NCI-H2081 (cell line): ENCODE measurements around the gene CNOT10.
"Not testable (repeated sequence)": the region's sequence is repeated elsewhere in the genome, so short reads cannot be mapped to it uniquely, and the experiment has no call there.

Experiments used
- DNase-seq, 2 experiments: peaks; one replicate each; lab custom pipeline; 2025; lab: John Stamatoyannopoulos, UW

The CNOT10 gene

DNA sequence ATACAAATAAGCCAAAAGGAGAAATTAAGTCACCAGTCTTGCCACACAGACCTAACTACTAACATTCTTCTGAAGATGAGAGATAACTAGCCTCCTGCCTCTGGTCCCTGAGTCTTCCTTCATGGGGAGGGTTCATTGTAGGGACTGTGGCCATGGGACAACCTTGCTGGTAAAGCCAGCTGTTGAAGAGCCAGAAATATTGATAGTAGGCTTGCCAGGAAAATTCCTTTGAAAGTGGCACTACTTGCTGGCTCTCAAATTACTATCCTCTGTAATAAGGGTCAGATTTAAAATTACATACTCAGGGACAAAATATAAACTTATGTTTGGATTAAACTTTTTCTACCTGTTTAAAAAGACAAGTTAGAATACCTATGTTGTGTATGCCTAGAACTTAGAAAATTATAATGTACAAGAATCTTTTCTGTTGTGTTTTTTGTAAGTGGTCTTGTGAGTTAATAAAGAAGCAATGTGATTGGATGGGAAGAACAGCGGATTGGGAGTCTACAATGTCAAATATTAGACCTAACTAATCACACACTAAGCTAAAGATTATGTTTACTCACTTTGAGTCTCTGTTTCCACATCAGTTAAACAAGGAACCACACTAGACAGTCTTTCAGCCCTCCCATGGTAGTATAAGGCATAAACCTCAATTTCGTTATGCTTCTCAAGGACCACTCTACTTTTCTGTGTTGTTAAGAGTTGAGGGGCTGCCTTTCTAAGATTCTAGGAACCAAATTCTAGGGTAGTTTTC is 72.8 kb downstream of the CNOT10 start:
- no peak for DNase-seq

DNA sequence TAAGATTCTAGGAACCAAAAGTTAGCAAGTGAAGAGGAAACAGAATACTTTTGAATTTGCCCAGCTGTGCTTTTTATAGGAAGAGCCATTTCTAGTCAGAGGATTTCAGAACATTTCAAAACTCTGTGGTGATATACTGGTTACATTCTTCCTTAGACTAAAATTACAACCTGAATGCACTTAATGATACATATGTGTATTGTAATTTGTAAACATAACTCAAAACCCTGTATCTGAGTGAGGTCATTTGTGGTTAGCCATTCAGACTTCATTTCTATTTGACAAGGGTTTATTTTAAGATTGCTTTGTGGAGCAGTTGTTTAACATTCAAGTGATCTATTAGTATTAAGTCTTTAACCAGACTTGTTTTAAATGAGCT is 73.4 kb downstream of the CNOT10 start:
- no peak for DNase-seq

DNA sequence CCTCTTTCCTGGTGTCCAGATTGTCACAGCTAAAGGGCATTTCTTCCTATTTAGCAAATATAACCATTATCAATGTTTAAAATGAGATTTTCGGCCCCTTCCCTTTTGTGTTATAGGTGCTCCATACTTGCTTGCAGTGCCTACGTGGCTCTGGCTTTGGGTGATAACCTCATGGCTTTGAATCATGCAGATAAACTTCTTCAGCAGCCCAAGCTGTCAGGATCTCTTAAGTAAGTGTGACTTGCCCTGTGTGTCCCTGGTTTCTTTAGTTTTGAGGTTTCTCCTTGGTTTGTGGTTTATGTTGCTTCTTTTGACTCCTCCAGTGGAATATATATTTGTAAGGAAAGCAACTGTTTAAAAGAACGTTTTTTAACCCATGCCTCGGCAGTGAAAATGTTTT is 74.4 kb downstream of the CNOT10 start:
- no peak for DNase-seq

DNA sequence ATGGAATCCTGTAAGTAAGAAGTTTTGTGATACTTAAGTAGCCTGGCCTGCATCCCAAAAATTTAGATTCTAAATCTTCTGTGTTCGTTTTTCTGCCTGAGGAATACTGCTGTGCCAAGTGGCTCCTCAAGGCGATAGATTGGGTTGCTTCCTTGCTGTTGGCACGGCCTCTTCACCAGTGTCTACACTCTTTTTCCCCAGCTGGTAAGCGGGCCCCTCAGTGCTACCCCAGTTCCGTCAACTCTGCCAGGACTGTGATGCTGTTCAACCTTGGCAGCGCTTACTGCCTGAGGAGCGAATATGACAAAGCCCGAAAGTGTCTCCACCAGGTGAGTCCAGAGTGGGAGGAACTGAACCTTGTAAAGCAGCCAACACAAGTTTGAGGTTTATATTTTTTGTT is 79.5 kb downstream of the CNOT10 start:
- DNase-seq = no peak

DNA sequence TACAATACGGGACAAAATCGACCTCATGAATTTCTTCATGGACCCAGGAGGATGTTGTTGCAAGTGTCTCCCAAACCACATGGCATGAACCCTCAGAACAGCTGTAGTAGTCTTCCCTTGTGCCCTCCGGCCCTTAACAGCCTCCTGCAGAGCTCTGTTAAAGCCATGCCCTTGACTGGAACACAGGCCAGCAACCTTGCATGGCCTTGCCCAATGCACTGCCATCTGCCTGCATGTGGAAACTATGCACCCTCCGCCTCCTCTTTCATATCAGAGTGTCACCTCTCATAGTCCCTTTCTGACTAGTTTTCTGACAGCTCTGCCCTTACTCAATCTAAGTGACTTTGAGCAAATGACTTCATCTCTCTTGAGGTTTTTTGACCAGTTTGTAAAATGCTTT is 93.4 kb downstream of the CNOT10 start:
- no peak for DNase-seq

DNA sequence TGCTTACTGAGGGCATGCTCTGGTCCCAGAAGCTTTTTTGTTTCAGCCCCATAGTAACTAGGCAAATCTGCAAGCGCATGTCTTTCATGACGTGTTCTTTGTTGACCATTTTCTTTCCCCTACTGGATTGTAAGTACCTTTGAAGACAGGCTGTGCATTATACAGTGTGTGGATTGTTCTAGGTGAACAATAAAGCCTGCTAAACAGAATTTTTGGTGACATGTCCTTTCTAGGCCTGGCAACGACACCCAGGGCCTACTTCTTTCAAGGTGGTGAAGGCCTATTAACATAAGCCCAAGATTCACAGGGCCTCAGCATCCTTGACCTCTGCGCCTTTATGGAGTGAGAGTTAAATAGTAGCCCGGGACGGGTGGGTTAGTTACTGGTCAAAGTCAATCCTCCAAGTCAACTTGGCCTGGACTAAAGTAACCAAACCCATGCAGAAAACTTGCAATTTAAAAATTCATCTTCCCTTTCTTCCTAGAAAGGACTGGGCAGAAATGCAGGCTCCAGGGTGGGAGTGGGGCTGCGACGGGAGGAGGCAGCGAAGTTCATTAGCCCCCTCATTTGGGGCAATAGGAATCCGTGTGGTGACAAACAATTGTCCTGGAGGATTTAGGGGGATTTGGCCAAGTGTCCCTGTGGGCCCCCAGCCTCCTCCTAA is 95.2 kb downstream of the CNOT10 start:
- no peak for DNase-seq

DNA sequence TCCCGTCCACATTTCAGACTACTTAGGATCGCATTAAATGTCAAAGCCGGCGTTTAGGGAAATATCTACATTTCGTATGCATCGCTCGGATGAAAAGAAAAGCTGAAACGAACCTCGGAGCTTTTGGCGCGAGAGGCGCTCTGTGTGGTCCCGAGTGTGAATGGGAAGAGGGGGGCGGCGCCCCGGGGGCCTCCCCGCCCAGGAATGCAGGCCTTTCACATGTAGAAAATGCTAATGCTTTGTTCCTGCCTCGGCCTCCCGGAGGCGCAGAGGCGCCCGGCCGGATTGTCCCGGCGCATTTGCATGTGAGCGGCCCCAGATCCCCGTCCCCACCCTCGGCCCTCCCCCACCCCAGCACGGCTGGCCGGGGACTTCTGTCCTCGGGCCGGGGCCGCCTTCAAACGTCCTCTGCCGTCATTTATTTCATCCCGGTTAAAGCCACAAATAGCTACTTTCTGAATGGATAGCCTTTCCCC is 95.8 kb downstream of the CNOT10 start:
- DNase-seq = peak; percentile 6 to 25

DNA sequence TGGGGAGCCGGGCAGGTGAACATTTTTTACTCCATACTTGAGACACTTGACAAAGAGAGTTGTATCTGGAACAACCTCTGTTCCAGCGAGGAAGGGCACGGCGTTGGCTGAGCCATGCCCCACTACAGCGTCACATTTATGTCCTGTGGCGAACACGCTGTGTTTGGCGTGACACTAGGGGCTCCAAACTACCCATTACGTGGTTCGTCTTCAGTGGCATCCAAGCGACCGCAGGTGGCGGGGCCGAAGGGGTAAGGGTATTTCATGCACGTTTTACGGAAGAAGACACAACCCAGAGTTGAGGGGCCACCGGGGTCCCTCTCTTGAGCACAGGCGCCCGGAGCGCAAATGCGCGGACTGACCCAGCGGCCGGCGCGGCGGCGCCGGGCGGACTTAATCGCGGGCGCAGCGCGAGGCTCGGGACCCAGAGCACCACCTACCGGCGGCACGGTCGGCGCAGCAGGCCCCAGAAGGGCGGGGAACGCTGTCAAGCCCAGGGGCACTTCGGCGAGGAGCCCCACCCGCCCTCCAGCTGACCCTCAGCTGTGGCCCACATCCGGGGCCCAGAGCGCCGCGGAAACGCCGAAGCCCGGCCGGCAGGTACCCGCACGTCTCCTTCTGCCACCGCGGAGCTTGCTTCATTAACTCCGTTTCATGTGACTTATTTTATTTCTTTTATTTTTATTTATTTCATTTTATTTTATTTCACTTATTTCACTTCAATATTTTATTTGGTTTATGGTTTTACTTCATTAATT is 96.4 kb downstream of the CNOT10 start:
- peak; percentile 72 to 86 for DNase-seq

DNA sequence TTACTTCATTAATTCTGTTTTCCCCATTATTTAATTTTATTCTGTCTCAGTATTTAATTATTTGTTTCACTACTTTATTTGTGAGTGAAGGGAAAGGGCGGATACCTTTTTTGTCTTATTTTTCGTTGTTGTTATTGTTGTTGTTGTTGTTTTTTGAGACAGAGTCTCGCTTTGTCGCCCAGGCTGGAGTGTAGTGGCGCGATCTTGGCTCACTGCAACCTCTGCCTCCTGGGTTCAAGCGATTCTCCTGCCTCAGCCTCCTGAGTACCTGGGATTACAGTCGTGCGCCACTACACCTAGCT is 96.9 kb downstream of the CNOT10 start:
- not testable (repeated sequence) for DNase-seq

DNA sequence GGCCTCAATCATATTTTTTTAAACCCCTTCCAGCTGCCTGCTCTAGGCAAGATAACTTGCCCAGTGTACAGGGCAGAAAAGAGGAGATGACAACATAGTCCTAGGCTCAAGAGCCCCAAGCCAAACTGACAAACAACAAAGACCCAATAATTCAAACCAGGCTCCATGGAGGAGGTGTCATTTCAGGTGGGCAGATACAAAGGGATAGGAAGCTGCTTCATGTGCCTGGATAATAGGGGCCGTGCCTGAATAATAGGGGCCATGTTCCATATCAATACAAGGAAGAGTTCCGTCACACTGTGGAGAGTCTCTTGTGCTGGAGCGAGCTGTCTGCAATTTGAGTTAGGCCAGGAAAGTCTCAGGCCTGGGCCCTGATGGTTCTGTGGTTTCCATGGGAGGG is 97.4 kb downstream of the CNOT10 start:
- DNase-seq = no peak

DNA sequence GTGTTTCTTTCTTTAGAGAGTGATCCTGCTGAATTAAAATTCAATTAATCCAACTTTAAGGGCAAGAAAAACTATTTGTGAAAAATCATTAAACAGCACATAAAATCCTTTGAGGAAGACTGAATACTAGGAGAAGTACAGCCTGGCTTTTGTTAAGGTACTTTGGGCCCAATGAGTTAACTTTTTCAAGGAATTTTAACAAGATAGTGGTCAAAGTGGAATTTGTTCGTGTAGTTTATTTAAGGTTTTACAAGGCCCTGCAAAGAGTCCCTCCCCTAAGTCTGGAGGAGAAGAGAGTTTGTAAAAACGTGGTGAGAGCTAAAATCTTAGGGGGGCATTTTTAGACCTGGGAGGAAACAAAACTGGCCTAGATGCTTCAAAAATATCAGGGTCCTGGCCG is 106.8 kb downstream of the CNOT10 start:
- DNase-seq = no peak

DNA sequence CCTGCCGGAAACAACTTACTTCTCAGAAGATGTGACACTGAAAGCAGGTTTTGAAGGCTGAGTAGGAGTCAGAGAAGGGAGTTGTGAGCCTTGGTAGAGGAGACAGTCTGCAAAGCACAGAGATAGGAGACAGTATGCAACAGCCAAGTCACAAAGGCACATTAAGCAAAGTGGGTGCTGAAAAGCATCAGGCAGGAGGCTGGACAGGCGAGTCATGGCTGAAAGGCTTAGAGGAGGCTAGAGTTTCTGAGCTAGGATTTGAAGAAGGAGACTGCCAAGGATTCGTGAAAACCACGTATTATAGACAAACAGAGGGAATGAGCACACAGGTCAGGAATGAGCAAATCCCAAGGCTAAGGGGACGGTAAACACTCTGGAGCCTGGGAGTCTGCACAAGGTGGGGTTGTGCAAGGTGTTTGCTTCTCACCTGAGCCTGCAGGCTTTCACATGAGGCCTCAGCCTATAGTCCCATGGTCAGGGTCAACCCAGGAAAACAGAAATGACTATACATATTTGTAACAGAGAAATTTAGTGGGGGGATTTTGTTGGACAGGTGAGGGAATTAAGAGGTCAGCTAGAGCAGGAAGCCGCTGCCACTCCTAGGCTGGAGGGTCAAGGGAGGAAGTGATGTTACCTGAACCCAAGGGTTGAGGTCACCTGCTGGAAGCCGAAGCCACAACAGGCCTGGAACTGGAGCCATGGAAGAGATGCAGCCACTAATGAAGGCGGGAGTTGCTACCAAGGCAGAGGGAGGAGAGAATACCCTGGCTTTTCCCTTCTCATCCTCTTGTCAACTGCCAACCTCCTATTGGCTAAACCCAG is 109.7 kb downstream of the CNOT10 start:
- no peak for DNase-seq

DNA sequence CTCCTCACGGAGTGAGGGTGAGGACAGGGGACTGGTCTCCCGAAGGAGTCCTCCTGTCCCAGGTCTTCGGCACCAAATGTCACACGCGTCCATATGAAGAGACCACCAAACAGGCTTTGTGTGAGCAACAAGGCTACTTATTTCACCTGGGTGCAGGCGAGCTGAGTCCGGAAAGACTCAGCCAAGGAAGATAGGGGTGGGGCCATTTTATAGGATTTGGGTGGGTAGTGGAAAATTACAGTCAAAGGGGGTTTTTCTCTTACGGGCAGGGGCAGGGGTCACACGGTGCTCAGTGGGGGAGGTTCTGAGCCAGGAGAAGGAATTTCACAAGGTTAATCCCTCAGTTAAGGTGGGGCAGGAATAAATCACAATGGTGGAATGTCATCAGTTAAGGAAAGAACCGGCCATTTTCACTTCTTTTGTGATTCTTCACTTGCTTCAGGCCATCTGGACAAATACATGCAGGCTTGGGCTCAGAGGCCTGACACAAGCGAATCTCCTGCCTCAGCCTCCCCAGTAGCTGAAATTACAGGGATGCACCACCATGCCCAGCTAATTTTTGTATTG is 111.5 kb downstream of the CNOT10 start:
- DNase-seq = not testable (repeated sequence)

DNA sequence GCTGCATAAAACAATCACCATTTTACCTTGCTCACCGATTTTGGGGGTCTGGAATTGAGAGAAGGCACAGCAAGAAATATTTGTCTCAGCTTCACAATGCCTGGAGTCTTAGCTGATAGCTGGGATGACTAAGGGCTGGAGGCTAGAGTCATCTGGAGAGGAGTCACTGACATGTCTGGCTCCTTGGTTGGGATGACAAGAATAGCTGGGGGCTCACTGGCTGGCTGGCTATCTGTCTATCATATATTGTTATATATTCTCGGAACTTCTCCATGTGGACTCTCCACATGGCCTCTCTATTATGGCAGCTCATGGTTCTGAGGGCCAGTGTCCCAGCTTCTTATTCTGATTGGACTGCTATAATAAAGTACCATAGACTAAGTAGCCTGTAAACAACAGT is 112.8 kb downstream of the CNOT10 start:
- DNase-seq = no peak

DNA sequence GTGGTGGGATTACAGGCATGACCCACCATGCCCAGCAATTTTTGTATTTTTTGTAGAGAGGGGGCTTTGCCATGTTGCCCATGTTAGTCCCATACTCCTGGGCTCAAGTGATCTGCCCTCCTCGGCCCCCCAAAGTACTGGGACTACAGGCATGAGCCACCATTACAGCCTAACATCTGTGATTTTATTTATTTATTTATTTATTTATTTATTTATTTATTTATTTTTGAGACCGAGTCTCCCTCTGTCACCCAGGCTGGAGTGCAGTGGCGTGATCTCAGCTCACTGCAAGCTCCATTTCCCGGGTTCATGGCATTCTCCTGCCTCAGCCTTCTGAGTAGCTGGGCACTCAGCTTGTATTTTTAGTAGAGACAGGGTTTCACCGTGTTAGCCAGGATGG is 116.5 kb downstream of the CNOT10 start:
- not testable (repeated sequence) for DNase-seq

DNA sequence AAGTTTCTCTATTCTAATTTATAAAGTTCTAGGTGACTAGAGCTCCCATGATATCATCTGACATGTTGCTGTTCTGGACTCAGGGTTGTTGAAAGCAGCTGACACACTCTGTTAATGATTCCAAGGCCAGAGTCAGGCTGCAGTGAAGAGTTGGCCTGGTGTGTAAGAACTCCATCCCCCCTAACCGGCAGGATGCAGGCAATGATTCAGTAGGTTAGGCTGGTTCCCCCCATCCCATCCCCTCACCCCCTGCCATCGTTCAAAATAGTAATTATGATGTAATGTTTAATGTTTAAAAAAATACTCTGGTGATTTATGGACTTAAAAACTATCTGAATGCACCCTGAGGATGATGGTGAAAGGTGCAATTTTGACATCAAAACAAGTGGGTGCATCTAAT is 128.2 kb downstream of the CNOT10 start:
- no peak for DNase-seq

DNA sequence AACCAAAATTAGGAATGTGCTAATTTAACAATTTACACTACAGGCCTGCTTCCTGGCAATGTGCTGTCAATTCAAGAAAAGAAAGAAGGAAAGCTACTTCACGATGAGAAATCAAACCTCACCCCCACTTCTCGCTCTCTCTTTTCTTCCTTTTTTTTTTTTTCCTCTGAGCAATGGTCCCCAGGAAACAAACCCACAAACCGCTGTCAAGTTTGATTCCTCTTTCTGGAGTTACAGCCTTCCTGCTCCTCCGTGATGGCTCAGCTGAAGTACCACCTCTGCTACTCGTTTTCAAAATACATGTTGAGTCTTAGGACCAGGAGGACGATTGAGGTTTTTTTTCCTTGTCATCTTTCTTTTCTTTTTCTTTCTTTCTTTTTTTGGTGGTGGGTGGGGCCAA is 129.4 kb downstream of the CNOT10 start:
- DNase-seq = no peak

DNA sequence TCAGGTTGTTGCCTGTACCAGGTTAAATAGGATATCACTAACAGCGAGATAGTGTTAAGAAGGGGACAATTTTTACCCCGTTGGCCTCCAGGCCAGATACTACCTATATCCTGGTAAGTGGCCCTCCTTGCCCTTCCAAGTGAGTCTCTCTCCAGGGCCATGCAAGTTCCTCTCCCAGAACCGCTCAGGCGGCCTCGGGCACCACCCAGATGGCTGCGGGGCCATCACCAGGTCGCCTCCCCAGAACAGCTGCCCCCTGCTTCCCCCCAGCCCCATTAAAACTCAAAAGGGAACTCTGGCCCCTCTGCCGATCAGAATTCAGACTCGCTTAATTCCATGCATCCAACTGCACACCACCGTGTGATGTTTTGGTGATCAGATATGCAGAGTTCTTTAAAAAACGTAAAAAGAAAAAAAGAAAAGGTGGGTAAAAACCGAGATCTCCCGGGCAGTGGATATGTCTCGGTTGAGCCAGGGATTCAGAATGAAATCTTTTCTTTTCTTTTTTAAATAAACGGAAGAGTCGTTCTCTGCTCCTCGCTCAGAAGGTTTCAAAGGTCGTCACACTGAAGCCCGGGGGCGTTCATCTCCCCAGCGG is 131.0 kb downstream of the CNOT10 start:
- no peak for DNase-seq

DNA sequence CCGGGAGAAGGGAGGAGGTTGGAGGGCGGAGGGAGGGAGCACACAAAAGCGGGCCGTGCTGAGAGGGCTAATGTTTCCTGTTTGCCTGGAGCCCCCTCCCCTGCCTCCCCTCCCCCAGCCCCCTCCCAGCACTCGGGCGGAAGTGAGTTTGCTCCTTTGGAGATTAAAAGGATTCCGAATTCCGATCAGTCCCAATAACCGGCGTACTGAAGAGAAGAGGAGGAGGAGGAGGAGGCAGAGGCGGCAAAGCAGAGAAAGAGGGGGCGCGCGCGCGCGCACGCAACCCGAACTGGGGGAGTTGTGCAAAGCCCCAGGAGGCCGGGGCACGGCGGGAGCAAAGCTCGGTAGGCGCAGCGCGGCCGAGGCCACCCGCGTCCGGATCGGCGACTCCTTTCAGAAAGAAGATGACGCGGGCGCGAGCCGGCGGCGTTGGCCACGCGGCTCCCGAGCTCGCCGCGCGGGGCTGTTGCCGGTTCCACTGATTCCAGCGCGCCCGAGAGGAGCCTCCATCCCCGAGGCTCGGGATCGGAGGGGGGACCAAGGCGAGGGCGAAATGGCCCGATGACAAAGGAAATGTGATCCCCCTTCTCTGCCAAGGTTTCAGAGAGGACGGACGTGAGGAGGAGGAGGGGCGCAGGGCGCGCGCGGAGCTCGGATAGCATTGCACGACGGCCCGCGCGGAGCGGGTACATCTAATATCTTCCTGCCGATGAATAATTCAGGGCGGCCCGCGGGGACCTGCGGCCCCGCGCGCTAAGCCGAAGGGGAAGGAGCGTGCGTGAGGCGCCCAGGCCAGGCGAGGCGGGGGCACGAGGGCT is 131.7 kb downstream of the CNOT10 start:
- DNase-seq = no peak

DNA sequence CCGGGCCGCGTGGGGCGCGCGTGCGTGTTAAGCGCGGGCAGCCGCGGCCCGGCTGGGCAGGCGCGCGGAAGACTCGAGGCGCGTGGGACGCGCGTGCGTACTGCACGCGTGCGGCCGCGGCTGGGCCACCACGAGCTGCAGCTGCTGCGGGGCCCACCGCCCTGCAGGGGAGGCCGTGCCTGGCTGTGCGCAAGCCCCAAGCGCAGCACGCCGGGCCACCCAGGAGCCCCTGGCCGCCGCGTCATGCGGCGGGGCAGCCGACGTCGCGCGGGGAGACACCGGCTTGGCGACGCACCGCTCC is 132.2 kb downstream of the CNOT10 start:
- no peak for DNase-seq
